ENCODE data around the gene TIMM44. TPM values are rescaled to one million over a fixed set of nuclear protein-coding genes. Genes with fewer than 3 reads are reported as not detected.
A peak's percentile ranks its signal among the peaks of the same experiment; 100 is the strongest.

The TIMM44 gene
- polyA plus RNA-seq, 1 experiment, result 56.6 TPM

DNA sequence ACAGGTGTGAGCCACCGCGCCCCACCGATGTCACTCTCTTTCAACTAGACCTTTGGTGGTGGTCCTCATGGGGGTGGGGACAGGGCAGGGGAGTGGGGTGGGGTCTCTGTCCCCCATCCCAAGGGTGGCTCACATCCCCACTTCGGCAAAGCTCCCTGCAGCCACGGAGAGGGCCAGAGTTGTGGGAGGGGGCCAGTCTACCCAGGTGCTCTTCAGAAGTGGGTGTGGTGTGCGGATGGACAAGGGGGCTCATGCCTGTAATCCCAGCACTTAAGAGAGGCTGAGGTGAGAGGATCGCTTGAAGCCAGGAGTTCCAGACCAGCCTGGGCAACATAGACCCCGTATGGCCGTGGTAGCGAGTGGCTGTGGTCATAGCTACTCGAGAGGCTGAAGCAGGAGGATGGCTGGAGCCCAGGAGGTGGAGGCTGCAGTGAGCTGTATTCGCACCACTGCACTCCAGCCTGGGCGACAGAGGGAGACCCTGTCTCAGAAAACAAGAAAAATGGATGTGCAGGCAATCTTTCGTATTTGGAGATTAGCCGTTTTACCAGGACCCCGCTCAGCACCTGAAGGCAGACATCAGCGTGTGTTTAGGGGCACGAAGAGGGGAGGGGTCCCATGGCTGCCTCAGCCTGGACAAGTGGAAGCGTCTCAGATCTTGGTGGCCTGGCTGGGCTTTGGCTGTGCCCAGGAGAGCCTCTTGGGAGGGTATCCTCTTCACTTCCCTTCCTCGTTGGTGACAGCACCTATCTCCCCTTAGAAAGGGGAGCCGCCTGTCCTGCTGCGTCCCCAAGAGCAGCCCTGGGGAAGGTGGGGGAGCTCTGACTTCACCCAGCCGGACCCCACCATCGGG lies 28.0 kb downstream of the TIMM44 start:
- TF ChIP-seq, protein P1, sequence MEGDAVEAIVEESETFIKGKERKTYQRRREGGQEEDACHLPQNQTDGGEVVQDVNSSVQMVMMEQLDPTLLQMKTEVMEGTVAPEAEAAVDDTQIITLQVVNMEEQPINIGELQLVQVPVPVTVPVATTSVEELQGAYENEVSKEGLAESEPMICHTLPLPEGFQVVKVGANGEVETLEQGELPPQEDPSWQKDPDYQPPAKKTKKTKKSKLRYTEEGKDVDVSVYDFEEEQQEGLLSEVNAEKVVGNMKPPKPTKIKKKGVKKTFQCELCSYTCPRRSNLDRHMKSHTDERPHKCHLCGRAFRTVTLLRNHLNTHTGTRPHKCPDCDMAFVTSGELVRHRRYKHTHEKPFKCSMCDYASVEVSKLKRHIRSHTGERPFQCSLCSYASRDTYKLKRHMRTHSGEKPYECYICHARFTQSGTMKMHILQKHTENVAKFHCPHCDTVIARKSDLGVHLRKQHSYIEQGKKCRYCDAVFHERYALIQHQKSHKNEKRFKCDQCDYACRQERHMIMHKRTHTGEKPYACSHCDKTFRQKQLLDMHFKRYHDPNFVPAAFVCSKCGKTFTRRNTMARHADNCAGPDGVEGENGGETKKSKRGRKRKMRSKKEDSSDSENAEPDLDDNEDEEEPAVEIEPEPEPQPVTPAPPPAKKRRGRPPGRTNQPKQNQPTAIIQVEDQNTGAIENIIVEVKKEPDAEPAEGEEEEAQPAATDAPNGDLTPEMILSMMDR (IDR thresholded peaks at IDR 0.05; ENCODE audit: insufficient read depth, low read depth, low read length), result no peak
- Histone ChIP-seq H3K4me3 (ENCODE audit: low read depth, low read length) (peak overlapping the region; percentile 49), H3K36me3 (ENCODE audit: control insufficient read depth, insufficient read depth, low read length) (peaks cover 8% of the 10 kb centered on the region), H3K27me3 (ENCODE audit: control insufficient read depth, insufficient read depth, low read length) (no peaks in the 10 kb centered on the region)
- POLR2A ChIA-PET, result no interaction called here
- no peak for DNase-seq (ENCODE audit: low read depth)
- CTCF ChIA-PET, result interaction anchor here (0.5 to 1.4 kb wide), 5 partner anchors 8 to 63 kb away, joined by 3 to 6 read pairs (median 3); partner anchors contain the start of gene MAP2K7

DNA sequence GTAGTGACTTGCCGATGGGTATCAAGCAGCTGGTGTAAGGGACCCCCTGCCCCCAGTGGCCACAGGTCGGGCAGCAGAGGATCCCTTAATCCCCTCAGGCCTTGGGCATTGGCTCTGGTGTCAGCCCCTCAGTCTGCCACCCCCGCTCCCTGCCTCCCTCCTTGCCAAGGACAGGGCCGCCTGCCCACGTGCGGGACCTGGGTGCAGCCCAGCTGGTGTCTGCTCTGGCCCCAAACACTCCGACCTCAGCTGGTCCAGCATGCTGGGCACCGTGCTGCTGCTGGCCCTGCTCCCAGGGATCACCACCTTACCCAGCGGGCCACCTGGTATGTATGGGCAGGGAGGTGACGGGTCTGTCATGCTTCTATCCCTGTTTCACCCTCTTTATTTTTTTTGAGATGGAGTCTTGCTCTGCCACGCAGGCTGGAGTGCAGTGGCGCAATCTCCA lies 28.8 kb downstream of the TIMM44 start, which contains the start of gene TGFBR3L:
Gene TGFBR3L, plus strand, starts transcription at position 233 of the 448 bp plus-strand sequence.
- POLR2A ChIA-PET, result no interaction called here
- Histone ChIP-seq H3K36me3 (ENCODE audit: control insufficient read depth, insufficient read depth, low read length) (peaks cover 12% of the 10 kb centered on the region), H3K27me3 (ENCODE audit: control insufficient read depth, insufficient read depth, low read length) (no peaks in the 10 kb centered on the region), H3K4me3 (ENCODE audit: low read depth, low read length) (peak within 1 kb of the TSS; percentile 49)
- TF ChIP-seq, protein P1 (IDR thresholded peaks at IDR 0.05; ENCODE audit: insufficient read depth, low read depth, low read length), result no peak
- CTCF ChIA-PET, result no interaction called here
- no peak for DNase-seq (ENCODE audit: low read depth)

DNA sequence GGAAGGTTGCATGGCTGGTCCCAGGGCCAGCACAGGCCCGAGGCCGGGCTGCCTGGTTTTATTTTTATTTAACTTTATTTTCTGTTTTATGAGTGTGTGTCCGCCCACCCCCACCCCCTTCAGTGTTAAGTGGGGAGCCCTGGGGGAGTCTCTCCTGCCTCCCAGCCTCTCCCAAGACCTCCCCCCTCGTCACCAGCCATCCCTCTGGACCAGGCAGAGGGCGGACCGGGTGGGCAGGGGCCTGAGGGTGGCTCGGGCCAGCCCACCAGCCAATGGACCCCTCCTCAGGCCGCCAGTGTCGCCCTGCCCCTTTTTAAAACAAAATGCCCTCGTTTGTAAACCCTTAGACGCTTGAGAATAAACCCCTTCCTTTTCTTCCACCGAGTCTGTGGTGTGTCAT lies 29.4 kb downstream of the TIMM44 start:
- no peak for DNase-seq (ENCODE audit: low read depth)
- TF ChIP-seq, protein P1 (IDR thresholded peaks at IDR 0.05; ENCODE audit: insufficient read depth, low read depth, low read length), result no peak
- Histone ChIP-seq H3K4me3 (ENCODE audit: low read depth, low read length) (no peak overlapping the region), H3K27me3 (ENCODE audit: control insufficient read depth, insufficient read depth, low read length) (no peaks in the 10 kb centered on the region), H3K36me3 (ENCODE audit: control insufficient read depth, insufficient read depth, low read length) (peaks cover 13% of the 10 kb centered on the region)
- CTCF ChIA-PET, result no interaction called here
- POLR2A ChIA-PET, result no interaction called here

DNA sequence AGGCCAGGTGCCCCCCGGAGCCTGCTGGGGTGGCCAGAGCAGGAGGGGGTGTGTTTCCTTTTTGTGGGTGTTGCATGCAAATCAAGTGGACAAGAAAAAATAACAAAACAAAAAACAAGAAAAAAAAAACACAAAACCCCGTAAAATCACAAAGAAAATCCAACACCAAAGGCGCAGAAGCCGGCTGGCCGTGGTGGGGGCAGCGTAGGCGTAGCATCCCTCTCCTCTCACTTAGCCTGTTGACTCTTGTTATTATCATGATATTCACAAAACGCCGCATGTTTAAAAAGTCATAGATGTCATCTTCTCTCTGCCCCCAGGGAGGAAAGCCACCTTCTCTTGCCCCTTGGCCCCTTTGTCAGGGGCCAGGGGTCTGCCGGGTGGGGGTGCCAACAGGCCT lies 29.8 kb downstream of the TIMM44 start:
- ChIA-PET CTCF (interaction anchor here (0.7 kb wide), 1 partner anchor 112 kb away, joined by 3 read pairs; no protein-coding TSS in a partner anchor), POLR2A (no interaction called here)
- DNase-seq (ENCODE audit: low read depth), result no peak

More for the DNA sequence above, 29.8 kb downstream of the TIMM44 start:
- H3K36me3 ChIP-seq (ENCODE audit: control insufficient read depth, insufficient read depth, low read length), result peaks cover 13% of the 10 kb centered on the region
- H3K27me3 ChIP-seq (ENCODE audit: control insufficient read depth, insufficient read depth, low read length), result no peaks in the 10 kb centered on the region
- TF ChIP-seq, protein P1 (IDR thresholded peaks at IDR 0.05; ENCODE audit: insufficient read depth, low read depth, low read length), result no peak
- no peak overlapping the region for H3K4me3 ChIP-seq (ENCODE audit: low read depth, low read length)
